GM12874 (cell line): ENCODE measurements around the gene MGMT.

Experiments used
- TF ChIP-seq, protein P1 (sequence below): IDR thresholded peaks from 2 replicates; pipeline ENCODE4 v1.5.1; 2011; ENCODE audit warnings: low read depth, mild to moderate bottlenecking, control low read depth, low read length, moderate library complexity; ENCODE audit not compliant: insufficient read depth

The MGMT gene

DNA sequence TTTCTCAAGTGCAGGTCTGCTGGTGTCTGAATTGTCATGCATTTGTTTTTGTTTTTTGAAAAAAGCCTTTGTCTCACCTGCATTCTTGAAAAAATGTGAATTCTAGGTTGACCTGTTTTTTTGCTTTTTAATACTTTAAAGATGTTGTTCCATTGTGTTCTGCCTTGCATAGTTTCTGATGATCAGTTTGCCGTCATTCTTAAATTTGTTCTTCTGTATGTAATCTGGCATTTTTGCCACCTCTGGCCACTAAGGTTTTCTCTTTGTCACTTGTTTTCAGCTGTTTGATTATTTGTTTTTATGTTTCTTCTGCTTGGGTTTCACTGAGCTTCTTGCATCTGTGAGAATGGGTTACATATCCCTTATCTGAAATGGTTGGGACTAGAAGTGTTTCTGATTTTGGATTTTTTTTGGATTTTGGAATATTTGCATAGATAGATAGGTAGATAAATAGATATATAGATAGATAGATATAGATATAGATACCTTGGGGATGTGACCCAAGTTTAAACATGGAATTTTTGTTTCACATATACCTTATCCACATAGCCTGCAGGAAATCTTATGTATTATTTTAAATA lies 16.5 kb downstream of the MGMT start:
- TF ChIP-seq, protein P1, sequence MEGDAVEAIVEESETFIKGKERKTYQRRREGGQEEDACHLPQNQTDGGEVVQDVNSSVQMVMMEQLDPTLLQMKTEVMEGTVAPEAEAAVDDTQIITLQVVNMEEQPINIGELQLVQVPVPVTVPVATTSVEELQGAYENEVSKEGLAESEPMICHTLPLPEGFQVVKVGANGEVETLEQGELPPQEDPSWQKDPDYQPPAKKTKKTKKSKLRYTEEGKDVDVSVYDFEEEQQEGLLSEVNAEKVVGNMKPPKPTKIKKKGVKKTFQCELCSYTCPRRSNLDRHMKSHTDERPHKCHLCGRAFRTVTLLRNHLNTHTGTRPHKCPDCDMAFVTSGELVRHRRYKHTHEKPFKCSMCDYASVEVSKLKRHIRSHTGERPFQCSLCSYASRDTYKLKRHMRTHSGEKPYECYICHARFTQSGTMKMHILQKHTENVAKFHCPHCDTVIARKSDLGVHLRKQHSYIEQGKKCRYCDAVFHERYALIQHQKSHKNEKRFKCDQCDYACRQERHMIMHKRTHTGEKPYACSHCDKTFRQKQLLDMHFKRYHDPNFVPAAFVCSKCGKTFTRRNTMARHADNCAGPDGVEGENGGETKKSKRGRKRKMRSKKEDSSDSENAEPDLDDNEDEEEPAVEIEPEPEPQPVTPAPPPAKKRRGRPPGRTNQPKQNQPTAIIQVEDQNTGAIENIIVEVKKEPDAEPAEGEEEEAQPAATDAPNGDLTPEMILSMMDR: no peak

DNA sequence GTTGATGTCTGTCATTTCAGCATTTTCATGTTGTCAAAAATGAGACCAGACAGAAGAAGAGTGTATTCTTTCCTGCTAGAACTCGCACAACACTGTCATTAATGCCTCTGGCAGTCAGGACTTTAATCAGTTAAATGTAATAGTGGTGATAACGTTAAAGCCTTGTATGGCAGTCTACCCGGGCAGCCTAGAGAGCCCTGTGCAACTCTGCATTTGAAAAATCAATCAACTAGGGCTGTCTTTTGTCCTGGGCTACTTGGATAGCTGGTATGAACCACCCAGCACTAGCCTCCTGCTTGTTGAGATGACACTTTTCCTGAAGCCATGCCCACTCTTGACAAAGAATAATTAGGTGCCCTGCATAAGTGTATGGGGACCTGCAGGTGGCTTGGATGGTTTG lies 19.8 kb downstream of the MGMT start:
- TF ChIP-seq, protein P1: no peak

DNA sequence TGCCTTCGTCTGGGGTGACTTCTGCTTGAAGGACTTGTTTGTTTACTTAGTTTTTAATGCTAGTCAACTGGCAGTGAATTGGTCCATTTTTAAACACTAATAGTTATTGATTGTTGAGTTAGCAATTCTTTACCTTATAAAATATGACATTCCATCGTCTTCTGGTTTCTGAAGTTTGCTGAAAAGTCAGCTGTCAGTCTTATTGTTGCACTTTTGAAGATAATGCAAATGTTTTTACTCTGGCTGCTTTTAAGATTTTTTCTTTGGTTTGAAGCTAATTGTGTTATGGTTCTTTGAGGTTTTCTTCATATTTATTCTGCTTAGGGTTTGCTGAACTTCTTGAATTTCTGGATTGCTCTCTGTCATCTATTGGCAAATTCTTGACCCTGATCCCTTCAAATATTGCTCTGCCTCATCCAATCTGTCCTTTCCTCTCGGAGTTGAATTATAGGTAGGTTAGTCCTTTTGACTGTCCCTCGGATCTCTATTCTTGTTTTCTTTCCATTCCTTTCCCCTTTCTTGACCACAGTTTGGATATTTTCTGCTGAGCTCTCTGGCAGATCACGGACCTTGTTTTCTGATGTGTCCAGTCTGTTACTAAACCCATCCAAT lies 24.2 kb downstream of the MGMT start:
- TF ChIP-seq, protein P1: no peak

DNA sequence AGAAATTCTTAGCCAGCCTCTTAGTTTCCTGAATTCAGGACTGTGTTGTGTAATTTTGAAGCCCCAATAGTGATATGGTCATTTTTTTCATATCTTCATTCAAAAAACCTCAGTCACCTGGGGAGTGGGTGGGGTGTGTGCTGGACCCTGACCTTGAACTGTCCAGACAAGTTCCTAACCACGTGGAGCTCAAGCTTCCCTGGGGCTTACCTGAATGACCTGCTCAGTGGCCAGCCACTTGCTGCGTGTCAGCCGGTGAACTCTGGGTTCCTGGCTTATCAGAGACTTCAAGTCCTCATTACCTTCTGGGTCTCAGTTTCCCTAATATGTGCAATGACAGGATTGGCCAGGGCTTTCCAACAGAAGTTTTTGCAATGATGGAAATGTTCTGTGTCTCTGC lies 27.1 kb downstream of the MGMT start:
- TF ChIP-seq, protein P1: no peak

DNA sequence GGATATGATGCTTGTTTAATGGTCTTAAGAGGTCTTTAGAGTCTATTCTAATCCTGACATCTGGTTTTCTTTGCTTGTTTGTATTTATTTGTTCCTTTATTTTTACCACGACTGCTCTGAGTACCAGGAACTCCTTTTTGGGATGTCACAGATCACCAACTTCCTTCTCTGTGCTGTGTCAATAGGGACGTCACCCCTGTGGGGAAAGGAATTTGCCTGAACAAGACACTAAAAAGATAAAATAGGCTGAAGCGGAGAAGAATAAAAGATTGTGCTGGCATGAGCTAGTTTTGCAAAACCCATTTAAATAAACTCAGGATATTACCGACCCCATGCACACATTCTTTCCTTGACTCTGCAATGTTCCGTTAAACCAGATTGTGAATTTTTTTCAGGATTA lies 27.7 kb downstream of the MGMT start:
- TF ChIP-seq, protein P1: no peak

DNA sequence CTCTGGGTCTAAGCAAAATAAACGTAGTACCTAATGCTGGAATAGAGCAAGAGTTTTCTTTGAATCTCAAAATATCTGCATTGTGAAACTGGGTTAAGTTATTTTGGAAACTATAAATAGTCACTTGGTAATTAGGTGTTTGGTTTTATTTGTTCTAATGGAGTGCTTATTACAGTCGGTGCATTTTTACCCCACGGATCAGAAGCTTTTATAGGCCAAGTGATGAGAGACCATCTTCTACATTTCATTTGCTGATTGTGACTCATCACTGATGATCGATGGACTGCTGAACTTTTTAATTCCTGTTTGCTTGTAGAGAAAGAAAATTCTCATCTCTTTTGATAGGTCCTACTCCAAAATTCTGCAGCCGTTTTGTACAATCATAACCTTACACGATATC lies 28.2 kb downstream of the MGMT start:
- TF ChIP-seq, protein P1: no peak

DNA sequence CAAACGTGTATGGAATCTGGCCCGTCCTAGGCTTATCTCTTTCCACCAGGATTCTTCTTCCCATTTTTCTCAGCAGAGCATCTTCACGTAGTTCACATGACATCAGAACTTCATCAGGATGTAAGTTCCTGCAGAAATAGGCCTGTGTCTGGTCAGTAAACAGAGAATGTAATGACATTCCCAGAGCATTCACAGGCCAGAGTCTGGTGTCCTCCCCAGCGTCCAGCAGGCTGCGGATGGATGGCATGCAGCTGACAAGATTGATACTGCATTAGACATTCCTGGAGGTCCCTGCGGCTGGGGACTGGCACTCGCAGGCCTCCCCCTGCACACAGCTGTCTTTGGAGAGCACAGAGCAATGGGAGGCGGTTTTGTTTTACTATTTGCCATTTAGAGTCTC lies 28.7 kb downstream of the MGMT start:
- TF ChIP-seq, protein P1: no peak
